H1 (cell line): ENCODE data around the gene KCTD11. TPM values are rescaled to one million over a fixed set of nuclear protein-coding genes. Genes with fewer than 3 reads are reported as not detected.

Experiments
- BACH1 ChIP-seq: IDR thresholded peaks from 2 replicates; pipeline ENCODE4 v1.6.1; 2012; ENCODE audit warnings: low read length, improper control_type of control experiment
- FOSL1 ChIP-seq: IDR thresholded peaks from 2 replicates; pipeline ENCODE4 v1.6.1; 2011; ENCODE audit warnings: mild to moderate bottlenecking, low read depth, low read length, moderate library complexity; ENCODE audit not compliant: insufficient read depth
- KDM4A ChIP-seq: IDR thresholded peaks from one replicate; pipeline ENCODE4 v1.7.1; 2012; ENCODE audit warnings: low read depth, mild to moderate bottlenecking, moderate library complexity, low read length, inconsistent platforms; ENCODE audit not compliant: severe bottlenecking
- KDM5A ChIP-seq: fragments of 200-600 bp; IDR thresholded peaks from 2 replicates; pipeline ENCODE4 v1.7.1; 2012; ENCODE audit warnings: mild to moderate bottlenecking, low read length, inconsistent platforms, mixed read lengths
- SIN3A ChIP-seq, 2 experiments: IDR thresholded peaks in 1 of 2; conservative IDR thresholded peaks in 1 of 2; 2 replicates each; pipeline ENCODE4 v1.6.1; 2011 to 2012; ENCODE audit warnings: low read length in 2 of 2, improper control_type of control experiment in 1 of 2, low read depth in 1 of 2, mild to moderate bottlenecking in 1 of 2
- TBP ChIP-seq: IDR thresholded peaks from 2 replicates; pipeline ENCODE4 v1.6.1; 2011; ENCODE audit warnings: low read depth, low read length, improper control_type of control experiment
- polyA plus RNA-seq, 7 experiments: library from polyadenylated mRNA; depleted of rRNA in 3 of 7; stranded (reverse) in 5 of 7; unstranded in 2 of 7; fragments of >200 nt in 5 of 7; fragments of 200-250 nt in 2 of 7; gene quantifications; 1 replicate in 5 of 7; 2 replicates in 1 of 7; 4 replicates in 1 of 7; pipeline versions ENCODE4 v1.2.1 to v1.2.3, GENCODE V29; 2011 to 2013; ENCODE audit warnings: missing spikeins in 2 of 7, mixed read lengths in 2 of 7
- total RNA-seq: library from RNA; stranded (reverse); fragmentation: NEBNext Ultra II Directional; extraction: Animal tissue kit (Norgen Biotek cat#: 25700); gene quantifications from 2 replicates; pipeline ENCODE4 v1.2.1, GENCODE V29; 2021

Gene KCTD11
- total and polyA plus RNA-seq, 2 of the 8 experiments (the other 6 are each of a cell fraction or from before 2014, with no cell fraction given): 8.6 to 9.2 TPM

GRCh38 chr17:7380855-7381683 is 29.1 kb downstream of the KCTD11 start, which contains the start of gene TNK1 (continued):
- TF ChIP-seq KDM4A (peak; percentile 60), TBP (peak; percentile 56), BACH1 (no peak), KDM5A (no peak), FOSL1 (no peak), SIN3A (conservative IDR thresholded peaks at IDR 0.05 in 1 of 2, IDR thresholded peaks at IDR 0.05 in 1 of 2; ENCODE audit: low read depth in 1 of 2, low read length in 2 of 2) (peak in 1 of 2 experiments; percentile 44; a peak in 1 of 4 replicates)
